GM21381 (cell line): ENCODE data around the gene EOMES.
A peak's percentile ranks its signal among the peaks of the same experiment; 100 is the strongest.

ENCODE experiments used
- ATAC-seq: cut with Tn5 transposase; IDR thresholded peaks from one replicate; pipeline ENCODE4 v1.9.1; 2021; ENCODE audit warnings: mild to moderate bottlenecking, moderate library complexity; ENCODE audit not compliant: unreplicated experiment

EOMES gene

GRCh38 chr3:27720899-27721716 lies 1.0 kb downstream of the EOMES start:
- ATAC-seq, result no peak

GRCh38 chr3:27719314-27720003 lies 2.7 kb downstream of the EOMES start:
- ATAC-seq, result no peak

GRCh38 chr3:27718459-27718858 lies 3.7 kb downstream of the EOMES start:
- no peak for ATAC-seq

- ATAC-seq, result no peak
Observed at GRCh38 chr3:27717200-27717852, 4.8 kb downstream of the EOMES start.

- ATAC-seq, result no peak
Observed at GRCh38 chr3:27716309-27716708, 5.8 kb downstream of the EOMES start.

- no peak for ATAC-seq
Observed at GRCh38 chr3:27715863-27716262, 6.3 kb downstream of the EOMES start.

GRCh38 chr3:27715454-27715806 lies 6.7 kb downstream of the EOMES start:
- no peak for ATAC-seq

- no peak for ATAC-seq
Observed at GRCh38 chr3:27714692-27715453, 7.2 kb downstream of the EOMES start.

GRCh38 chr3:27714146-27714526 lies 8.0 kb downstream of the EOMES start:
- no peak for ATAC-seq

- no peak for ATAC-seq
Observed at GRCh38 chr3:27713435-27714145, 8.5 kb downstream of the EOMES start.

- no peak for ATAC-seq
Observed at GRCh38 chr3:27713078-27713423, 9.1 kb downstream of the EOMES start.

- peak; percentile 94 for ATAC-seq
Observed at GRCh38 chr3:27712136-27713077, 9.7 kb downstream of the EOMES start.

GRCh38 chr3:27708250-27708649 lies 13.9 kb downstream of the EOMES start:
- no peak for ATAC-seq

GRCh38 chr3:27699067-27699466 lies 23.1 kb downstream of the EOMES start:
- ATAC-seq, result peak; percentile 58

GRCh38 chr3:27696906-27697305 lies 25.2 kb downstream of the EOMES start:
- ATAC-seq, result no peak

GRCh38 chr3:27695636-27696035 lies 26.5 kb downstream of the EOMES start:
- ATAC-seq, result no peak

- no peak for ATAC-seq
Observed at GRCh38 chr3:27688053-27688452, 34.1 kb downstream of the EOMES start.

- no peak for ATAC-seq
Observed at GRCh38 chr3:27686642-27687041, 35.5 kb downstream of the EOMES start.

GRCh38 chr3:27685474-27685873 lies 36.6 kb downstream of the EOMES start:
- ATAC-seq, result no peak

GRCh38 chr3:27684302-27684701 lies 37.8 kb downstream of the EOMES start:
- no peak for ATAC-seq
